Heart left ventricle (tissue), 13 donors: ENCODE data around the gene PCSK6.

Experiments used
- POLR2A ChIP-seq, 2 donors: fragments of 450-650 bp; IDR thresholded peaks; one replicate each; pipeline ENCODE4 v1.6.1; 2017; ENCODE audit warnings: antibody characterized with exemption in 2 of 2, mild to moderate bottlenecking in 2 of 2, moderate library complexity in 2 of 2
- TF ChIP-seq, protein P1 (sequence below), 12 donors: fragments of 200-600 bp; sonication (generic) in 4 of 12; IDR thresholded peaks; one replicate each; pipeline versions ENCODE4 v1.5.0 to v1.8.0; 2018 to 2022; ENCODE audit warnings: antibody characterized with exemption in 12 of 12, mild to moderate bottlenecking in 5 of 12
- donor health status: ischemic (EF 13 %, LVEDD 7.1; RV severe dilation, severe dysfunction).
- donor health status: DM: no; HTN: yes; CAD: no.
- donor health status: DM: no; HTN: no; CAD: no.
- donor health status: ischemic (EF 25% LVEDD 6.9; RV normal size, moderate dysfunction).
- donor health status: ischemic (EF 25% LVEDD 5.7; RV mildly dilated, moderate dysfunction).
- donor health status: ischemic (EF 35%, LVEDD 5.7; RV mildly dilated, moderate dysfunction).
- donor health status: nonischemic (EF 11% LVEDD 7.7; RV severe dilation, severe dysfunction).
- donor health status: DM: yes; HTN: yes; CAD: no.
- donor health status: PGD.
- donor health status: ischemic (EF 29% LVEDD 5.4; RV normal size, mild dysfunction).
- donor health status: nonischemic (EF 23%, LVEDD 6.1; RV moderate dilation, normal function).

- TF ChIP-seq, protein P1, sequence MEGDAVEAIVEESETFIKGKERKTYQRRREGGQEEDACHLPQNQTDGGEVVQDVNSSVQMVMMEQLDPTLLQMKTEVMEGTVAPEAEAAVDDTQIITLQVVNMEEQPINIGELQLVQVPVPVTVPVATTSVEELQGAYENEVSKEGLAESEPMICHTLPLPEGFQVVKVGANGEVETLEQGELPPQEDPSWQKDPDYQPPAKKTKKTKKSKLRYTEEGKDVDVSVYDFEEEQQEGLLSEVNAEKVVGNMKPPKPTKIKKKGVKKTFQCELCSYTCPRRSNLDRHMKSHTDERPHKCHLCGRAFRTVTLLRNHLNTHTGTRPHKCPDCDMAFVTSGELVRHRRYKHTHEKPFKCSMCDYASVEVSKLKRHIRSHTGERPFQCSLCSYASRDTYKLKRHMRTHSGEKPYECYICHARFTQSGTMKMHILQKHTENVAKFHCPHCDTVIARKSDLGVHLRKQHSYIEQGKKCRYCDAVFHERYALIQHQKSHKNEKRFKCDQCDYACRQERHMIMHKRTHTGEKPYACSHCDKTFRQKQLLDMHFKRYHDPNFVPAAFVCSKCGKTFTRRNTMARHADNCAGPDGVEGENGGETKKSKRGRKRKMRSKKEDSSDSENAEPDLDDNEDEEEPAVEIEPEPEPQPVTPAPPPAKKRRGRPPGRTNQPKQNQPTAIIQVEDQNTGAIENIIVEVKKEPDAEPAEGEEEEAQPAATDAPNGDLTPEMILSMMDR (IDR thresholded peaks at IDR 0.05) = no peak
- no peak for TF ChIP-seq POLR2A (IDR thresholded peaks at IDR 0.05)
Observed at GRCh38 chr15:101266034-101266433, 223.5 kb downstream of the PCSK6 start.
